ENCODE results near the gene MAP2K7. TPM values are rescaled to one million over a fixed set of nuclear protein-coding genes. Genes with fewer than 3 reads are reported as not detected.

MAP2K7 gene
- total RNA-seq, 1 experiment from 2014 or later = 39.4 TPM

- TF ChIP-seq E2F1 (CRISPR knock-in tag; IDR thresholded peaks at IDR 0.05) (no peak), ZNF423 (CRISPR knock-in tag; IDR thresholded peaks at IDR 0.05) (no peak)
These were observed 4.7 kb upstream of the MAP2K7 start (continued) for GRCh38 chr19:7898967-7899366.

- no peaks in the 10 kb centered on the region for H3K36me3 Mint-ChIP-seq
- no peak overlapping the region for H3K27ac Mint-ChIP-seq
- no peak for DNase-seq (ENCODE audit: low spot score)
- peaks cover 13% of the 10 kb centered on the region for H3K27me3 Mint-ChIP-seq (ENCODE audit: low read depth)
- POLR2A ChIA-PET = interaction anchor here (0.9 to 1.4 kb wide), 4 partner anchors 12 to 44 kb away, joined by 3 read pairs; partner anchors contain the start of genes LRRC8E and TIMM44
- H3K4me1 Mint-ChIP-seq = peaks cover 15% of the 10 kb centered on the region
- TF ChIP-seq ETV6 (CRISPR knock-in tag; IDR thresholded peaks at IDR 0.05) = no peak
- TF ChIP-seq OVOL2 (CRISPR knock-in tag; IDR thresholded peaks at IDR 0.05; ENCODE audit: borderline replicate concordance) = no peak
- TF ChIP-seq PRDM15 (CRISPR knock-in tag; IDR thresholded peaks at IDR 0.05) = no peak
- no peak for TF ChIP-seq ZMAT4 (CRISPR knock-in tag; IDR thresholded peaks at IDR 0.05)
- TF ChIP-seq KAT7 (CRISPR knock-in tag; IDR thresholded peaks at IDR 0.05; ENCODE audit: borderline replicate concordance) = no peak
- no peak for TF ChIP-seq MLX (CRISPR knock-in tag; IDR thresholded peaks at IDR 0.05)
- TF ChIP-seq GTF2I (CRISPR knock-in tag; conservative IDR thresholded peaks at IDR 0.05) = no peak
- TF ChIP-seq TCF7 (CRISPR knock-in tag; IDR thresholded peaks at IDR 0.05; ENCODE audit: low read depth) = no peak
- TF ChIP-seq SMAD3 (CRISPR knock-in tag; IDR thresholded peaks at IDR 0.05; ENCODE audit: borderline replicate concordance) = no peak
- TF ChIP-seq TEAD4 (CRISPR knock-in tag; IDR thresholded peaks at IDR 0.05) = no peak
- no peak for TF ChIP-seq GABPB1 (CRISPR knock-in tag; IDR thresholded peaks at IDR 0.05)
- TF ChIP-seq HMGXB4 (CRISPR knock-in tag; IDR thresholded peaks at IDR 0.05) = no peak
- TF ChIP-seq NFYB (CRISPR knock-in tag; conservative IDR thresholded peaks at IDR 0.05; ENCODE audit: low read depth) = no peak
- no peak for TF ChIP-seq ATF1 (CRISPR knock-in tag; IDR thresholded peaks at IDR 0.05)
- TF ChIP-seq SOX15 (CRISPR knock-in tag; IDR thresholded peaks at IDR 0.05) = no peak
- TF ChIP-seq FOXJ3 (CRISPR knock-in tag; IDR thresholded peaks at IDR 0.05; ENCODE audit: borderline replicate concordance) = no peak
- no peak for TF ChIP-seq ATF3 (CRISPR knock-in tag; conservative IDR thresholded peaks at IDR 0.05)
- TF ChIP-seq NR3C1 (CRISPR knock-in tag; conservative IDR thresholded peaks at IDR 0.05; ENCODE audit: low read depth) = no peak
- no peak for TF ChIP-seq EMX1 (CRISPR knock-in tag; IDR thresholded peaks at IDR 0.05)
- no peak for TF ChIP-seq ZNF317 (CRISPR knock-in tag; IDR thresholded peaks at IDR 0.05; ENCODE audit: borderline replicate concordance, low read depth)
- ATAC-seq = no peak
- H3K9me3 Mint-ChIP-seq = no peaks in the 10 kb centered on the region
- CTCF ChIA-PET = interaction anchor here (1.0 to 5.0 kb wide), 10 partner anchors 11 to 47 kb away, joined by 4 to 70 read pairs (median 6); partner anchors contain the start of genes LRRC8E, PRR36, SNAPC2 and TIMM44
- no peak overlapping the region for H3K4me3 Mint-ChIP-seq
These were observed 3.8 kb upstream of the MAP2K7 start for GRCh38 chr19:7899751-7900378.
